Skeletal muscle tissue (tissue), 4 donors: Measurements from ENCODE around the gene DOCK4. TPM values are rescaled to one million over a fixed set of nuclear protein-coding genes. Genes with fewer than 3 reads are reported as not detected.

Experiments
- H3K27ac ChIP-seq: one replicate; pipeline ENCODE4 v1.7.0; 2013; ENCODE audit warnings: mild to moderate bottlenecking, low read depth, low read length, inconsistent platforms
- H3K27me3 ChIP-seq, 3 donors: one replicate each; pipeline ENCODE4 v1.7.0; 2013; ENCODE audit warnings: low read length in 3 of 3; ENCODE audit not compliant: control insufficient read depth in 3 of 3, insufficient read depth in 3 of 3
- H3K36me3 ChIP-seq, 3 donors: one replicate each; pipeline ENCODE4 v1.7.0; 2013; ENCODE audit warnings: low read length in 3 of 3; ENCODE audit not compliant: control insufficient read depth in 3 of 3, insufficient read depth in 3 of 3
- H3K4me1 ChIP-seq, 3 donors: one replicate each; pipeline ENCODE4 v1.7.0; 2013; ENCODE audit warnings: low read length in 3 of 3, mild to moderate bottlenecking in 3 of 3; ENCODE audit not compliant: control insufficient read depth in 3 of 3, insufficient read depth in 3 of 3
- H3K4me3 ChIP-seq, 3 donors: one replicate each; pipeline ENCODE4 v1.7.0; 2013; ENCODE audit warnings: low read length in 3 of 3
- H3K9ac ChIP-seq, 3 donors: one replicate each; pipeline ENCODE4 v1.7.0; 2013; ENCODE audit warnings: low read length in 3 of 3, mild to moderate bottlenecking in 3 of 3, moderate library complexity in 2 of 3, low read depth in 1 of 3
- H3K9me3 ChIP-seq, 3 donors: one replicate each; pipeline ENCODE4 v1.7.0; 2013; ENCODE audit warnings: low read length in 3 of 3; ENCODE audit not compliant: control insufficient read depth in 3 of 3
- total RNA-seq: library from RNA; depleted of rRNA; stranded (reverse); fragments of >200 nt; gene quantifications from one replicate; pipeline ENCODE4 v1.2.3, GENCODE V29; 2014
- donor health status: Osteomylitis.

The DOCK4 gene
- total RNA-seq, 1 donor from 2014 or later, result 24.5 TPM

DNA sequence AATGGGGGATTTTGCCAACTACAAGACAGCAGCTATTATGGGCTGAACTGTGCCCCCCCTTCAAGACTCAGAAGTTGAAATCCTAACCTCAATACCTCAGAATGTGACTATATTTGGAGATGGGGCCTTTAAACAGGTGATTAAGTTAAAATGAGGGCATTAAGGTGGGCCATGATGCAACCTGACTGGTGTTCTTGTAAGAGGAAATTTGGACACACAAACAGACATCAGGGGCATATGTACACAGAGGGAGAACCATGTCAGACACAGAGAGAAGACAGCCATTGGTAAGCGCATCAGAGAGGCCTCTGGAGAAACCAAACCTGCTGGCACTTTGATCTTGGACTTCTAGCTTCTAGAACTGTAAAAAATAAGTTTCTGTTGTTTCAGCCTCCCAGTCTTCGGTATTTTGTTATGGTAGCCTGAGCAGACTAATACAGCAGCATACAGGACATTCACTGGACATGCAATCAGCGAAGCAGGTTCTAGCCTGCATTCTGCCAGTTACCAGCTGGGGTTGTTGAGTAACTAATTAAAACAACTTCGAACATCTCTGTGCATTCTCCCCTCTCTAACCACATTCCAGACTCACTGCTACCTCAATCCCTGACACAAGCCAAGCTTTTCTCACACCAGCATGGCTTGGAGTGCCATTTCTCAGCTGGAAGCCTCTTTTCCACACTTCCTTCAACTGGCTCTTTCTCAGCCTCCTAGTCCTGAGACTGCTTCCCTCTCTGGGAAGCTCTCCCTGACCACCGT is 141.4 kb downstream of the DOCK4 start:
- Histone ChIP-seq H3K36me3 (no peaks in the 10 kb centered on the region), H3K4me3 (no peak overlapping the region), H3K4me1 (peaks cover 0 to 4% (median 3%) of the 10 kb centered on the region in 3 donors), H3K27ac (no peak overlapping the region), H3K27me3 (no peaks in the 10 kb centered on the region), H3K9me3 (no peaks in the 10 kb centered on the region), H3K9ac (no peak overlapping the region)

- H3K9ac ChIP-seq, result no peak overlapping the region
- H3K36me3 ChIP-seq, result no peaks in the 10 kb centered on the region
- H3K27me3 ChIP-seq, result no peaks in the 10 kb centered on the region
- peaks cover 0 to 2% (median 1%) of the 10 kb centered on the region in 3 donors for H3K4me1 ChIP-seq
- no peak overlapping the region for H3K4me3 ChIP-seq
- no peaks in the 10 kb centered on the region for H3K9me3 ChIP-seq
- no peak overlapping the region for H3K27ac ChIP-seq
Measured at GRCh38 chr7:112063974-112064373, 142.2 kb downstream of the DOCK4 start.

DNA sequence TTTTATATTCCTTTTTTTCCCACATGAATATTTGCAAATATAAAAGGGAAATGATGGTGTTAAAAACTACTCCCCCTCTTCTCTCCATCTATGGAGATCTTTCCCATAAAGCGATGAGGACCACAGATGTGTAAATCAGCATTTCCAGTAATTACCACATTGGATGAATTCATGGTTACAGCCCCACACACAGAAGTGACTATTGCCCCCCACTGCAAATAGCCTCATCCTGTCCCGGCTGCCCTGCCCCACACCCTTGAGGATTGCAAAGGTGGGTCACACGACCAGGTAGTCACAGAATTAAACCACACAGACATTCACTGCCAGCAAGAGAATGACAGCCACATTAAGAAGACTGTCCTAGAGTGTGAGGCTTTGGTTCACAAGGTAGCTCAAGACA is 145.1 kb downstream of the DOCK4 start:
- H3K36me3 ChIP-seq, result no peaks in the 10 kb centered on the region
- no peak overlapping the region for H3K4me3 ChIP-seq
- no peaks in the 10 kb centered on the region for H3K9me3 ChIP-seq
- no peaks in the 10 kb centered on the region for H3K4me1 ChIP-seq
- no peak overlapping the region for H3K9ac ChIP-seq
- no peak overlapping the region for H3K27ac ChIP-seq
- no peaks in the 10 kb centered on the region for H3K27me3 ChIP-seq

DNA sequence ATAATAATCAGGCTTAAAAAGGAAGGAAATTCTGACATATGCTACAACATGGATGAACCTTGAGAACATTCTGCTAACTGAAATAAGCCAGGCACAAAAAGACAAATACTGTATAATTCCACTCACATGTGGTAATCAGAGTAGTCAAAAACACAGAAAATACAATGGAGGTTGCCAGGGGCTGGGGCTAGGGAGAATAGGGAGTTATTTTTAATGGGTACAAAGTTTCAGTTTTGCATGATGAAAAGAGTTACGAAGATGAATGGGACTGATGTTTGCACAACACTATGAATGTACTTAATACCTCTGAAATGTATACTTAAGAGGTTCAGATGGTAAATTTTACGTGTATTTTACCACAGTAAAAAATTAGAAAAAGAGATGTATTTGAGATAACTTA is 145.6 kb downstream of the DOCK4 start:
- H3K4me3 ChIP-seq, result no peak overlapping the region
- no peaks in the 10 kb centered on the region for H3K27me3 ChIP-seq
- H3K36me3 ChIP-seq, result no peaks in the 10 kb centered on the region
- no peaks in the 10 kb centered on the region for H3K9me3 ChIP-seq
- no peak overlapping the region for H3K27ac ChIP-seq
- H3K9ac ChIP-seq, result no peak overlapping the region
- no peaks in the 10 kb centered on the region for H3K4me1 ChIP-seq

DNA sequence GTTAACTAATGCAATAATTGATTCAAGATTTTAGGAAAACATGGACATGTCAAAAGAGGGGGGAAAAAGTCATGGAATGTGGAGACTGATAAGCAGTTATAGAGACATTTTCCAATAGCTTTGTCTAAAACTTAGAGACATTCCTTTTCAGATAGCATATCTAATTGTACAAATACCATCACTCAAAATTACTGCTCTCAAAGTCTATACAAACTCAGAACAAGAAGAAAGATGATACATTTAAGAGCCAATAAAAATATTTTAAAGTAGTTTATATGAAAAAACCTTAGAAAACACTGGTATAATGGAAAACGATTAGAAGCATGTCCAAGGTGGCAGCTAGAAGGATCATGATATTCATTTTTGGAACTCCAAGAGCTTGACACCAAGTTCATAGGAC is 146.5 kb downstream of the DOCK4 start:
- Histone ChIP-seq H3K9me3 (no peaks in the 10 kb centered on the region), H3K27ac (no peak overlapping the region), H3K27me3 (no peaks in the 10 kb centered on the region), H3K9ac (no peak overlapping the region), H3K36me3 (no peaks in the 10 kb centered on the region), H3K4me3 (no peak overlapping the region), H3K4me1 (no peaks in the 10 kb centered on the region)

DNA sequence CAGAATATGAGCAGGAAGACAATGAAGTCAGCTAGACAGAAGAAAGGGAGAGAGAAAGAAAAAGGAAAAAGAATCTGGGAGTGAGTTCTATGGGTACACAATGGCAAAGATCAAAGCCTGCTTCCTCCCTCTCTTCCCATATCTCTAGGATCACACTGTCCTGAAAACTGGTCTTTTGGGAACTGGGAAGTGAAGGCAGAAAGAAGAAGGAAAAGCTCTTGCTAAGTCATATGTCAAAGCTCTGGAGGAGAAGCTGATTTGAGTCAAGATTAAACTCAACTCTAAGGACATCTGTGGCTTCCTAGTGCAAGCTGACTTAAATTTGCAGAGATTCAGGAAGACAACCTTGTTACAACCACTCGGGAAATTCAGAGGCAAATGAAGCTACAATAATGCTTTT is 147.5 kb downstream of the DOCK4 start:
- no peaks in the 10 kb centered on the region for H3K27me3 ChIP-seq
- no peak overlapping the region for H3K27ac ChIP-seq
- H3K36me3 ChIP-seq, result no peaks in the 10 kb centered on the region
- no peak overlapping the region for H3K9ac ChIP-seq
- no peaks in the 10 kb centered on the region for H3K9me3 ChIP-seq
- peaks cover 1 to 3% (median 1%) of the 10 kb centered on the region in 3 donors for H3K4me1 ChIP-seq
- H3K4me3 ChIP-seq, result no peak overlapping the region

DNA sequence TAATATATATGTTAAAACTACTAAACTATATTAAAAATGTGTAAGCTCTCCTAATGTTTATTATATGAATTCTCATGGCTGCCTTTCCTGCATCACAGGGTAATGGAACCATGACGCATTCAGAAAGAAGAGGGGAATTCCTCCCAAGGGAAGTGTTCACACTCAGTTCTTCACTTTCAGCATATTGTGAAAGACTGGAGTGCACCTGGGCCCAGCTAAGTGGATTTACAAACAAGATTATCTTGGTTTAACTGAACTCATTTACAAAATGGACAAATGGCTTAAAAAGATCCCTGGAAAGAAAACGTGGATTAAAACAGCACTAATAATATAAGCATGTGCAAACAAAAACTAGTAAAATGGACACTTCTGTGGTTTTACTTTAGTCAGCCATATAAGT is 149.8 kb downstream of the DOCK4 start:
- H3K27ac ChIP-seq, result no peak overlapping the region
- peaks cover 4 to 6% (median 5%) of the 10 kb centered on the region in 3 donors for H3K4me1 ChIP-seq
- H3K36me3 ChIP-seq, result no peaks in the 10 kb centered on the region
- H3K9ac ChIP-seq, result no peak overlapping the region
- H3K27me3 ChIP-seq, result no peaks in the 10 kb centered on the region
- H3K9me3 ChIP-seq, result no peaks in the 10 kb centered on the region
- no peak overlapping the region for H3K4me3 ChIP-seq

- no peaks in the 10 kb centered on the region for H3K27me3 ChIP-seq
- H3K9ac ChIP-seq, result no peak overlapping the region
- peaks cover 4 to 9% (median 7%) of the 10 kb centered on the region in 3 donors for H3K4me1 ChIP-seq
- H3K27ac ChIP-seq, result no peak overlapping the region
- H3K9me3 ChIP-seq, result no peaks in the 10 kb centered on the region
- no peaks in the 10 kb centered on the region for H3K36me3 ChIP-seq
- H3K4me3 ChIP-seq, result no peak overlapping the region
Measured at GRCh38 chr7:112053737-112054069, 152.5 kb downstream of the DOCK4 start.

DNA sequence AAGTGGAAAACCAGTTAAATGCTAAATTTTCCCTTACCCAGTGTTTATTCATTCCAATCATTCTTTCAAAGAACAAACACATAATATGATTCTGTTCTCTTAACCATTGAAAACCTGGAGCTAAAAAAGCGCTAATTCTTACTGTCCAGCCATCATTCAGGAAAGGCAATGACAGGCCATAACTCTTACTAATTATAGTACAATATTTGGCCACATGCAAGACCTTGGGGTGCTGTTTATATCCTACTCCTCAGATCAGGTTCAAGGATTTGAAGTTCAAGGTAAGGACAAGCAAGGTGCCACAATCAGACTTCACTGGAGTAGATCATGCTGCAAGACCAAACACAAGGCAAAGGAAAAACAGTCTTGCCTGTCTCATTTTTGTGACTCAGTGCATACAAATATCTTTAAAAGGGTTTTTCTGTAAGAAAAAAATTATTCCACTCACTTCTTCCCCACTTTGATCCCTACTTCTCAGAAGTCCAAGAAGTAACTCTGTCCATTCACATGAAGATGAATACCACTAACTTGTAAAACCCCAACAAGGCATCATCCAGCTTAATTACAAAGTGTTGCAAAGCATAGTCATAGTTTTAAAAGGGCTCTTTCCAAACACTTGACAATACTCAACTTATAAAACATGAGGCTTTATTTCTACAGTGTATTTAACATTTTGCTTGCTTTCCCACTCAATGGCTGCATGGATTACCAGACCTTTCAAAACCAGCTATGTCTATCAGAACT is 153.0 kb downstream of the DOCK4 start:
- peaks cover 4 to 9% (median 7%) of the 10 kb centered on the region in 3 donors for H3K4me1 ChIP-seq
- H3K27me3 ChIP-seq, result no peaks in the 10 kb centered on the region
- H3K36me3 ChIP-seq, result no peaks in the 10 kb centered on the region
- H3K4me3 ChIP-seq, result peak overlapping the region in 1 of 3 donors; percentile 33
- H3K27ac ChIP-seq, result no peak overlapping the region
- H3K9me3 ChIP-seq, result no peaks in the 10 kb centered on the region
- peak overlapping the region in 1 of 3 donors; percentile 25 for H3K9ac ChIP-seq

DNA sequence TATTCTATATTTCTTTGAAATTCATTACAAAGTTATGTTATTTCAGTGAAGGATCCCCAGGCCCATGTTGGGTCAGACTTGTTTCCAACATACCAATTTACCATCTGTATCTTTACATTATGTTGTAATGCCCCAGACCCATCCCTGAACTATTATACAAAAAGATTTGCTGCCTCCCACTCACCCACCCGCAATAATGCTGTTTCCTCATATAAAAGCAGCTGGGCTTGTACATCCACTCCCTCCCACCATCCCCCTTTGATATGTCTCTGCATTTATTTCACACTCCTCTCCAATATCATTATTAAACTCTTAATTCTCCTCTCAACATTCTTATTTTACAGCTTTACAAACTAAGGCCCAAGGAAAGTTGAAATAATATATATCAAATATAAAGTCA is 153.7 kb downstream of the DOCK4 start:
- Histone ChIP-seq H3K36me3 (no peaks in the 10 kb centered on the region), H3K9ac (peak overlapping the region in 1 of 3 donors; percentile 25), H3K27ac (no peak overlapping the region), H3K27me3 (no peaks in the 10 kb centered on the region), H3K4me3 (peak overlapping the region in 1 of 3 donors; percentile 33), H3K9me3 (no peaks in the 10 kb centered on the region), H3K4me1 (peaks cover 4 to 9% (median 7%) of the 10 kb centered on the region in 3 donors)
